Measurements from ENCODE around the gene FAM111A.

DNA sequence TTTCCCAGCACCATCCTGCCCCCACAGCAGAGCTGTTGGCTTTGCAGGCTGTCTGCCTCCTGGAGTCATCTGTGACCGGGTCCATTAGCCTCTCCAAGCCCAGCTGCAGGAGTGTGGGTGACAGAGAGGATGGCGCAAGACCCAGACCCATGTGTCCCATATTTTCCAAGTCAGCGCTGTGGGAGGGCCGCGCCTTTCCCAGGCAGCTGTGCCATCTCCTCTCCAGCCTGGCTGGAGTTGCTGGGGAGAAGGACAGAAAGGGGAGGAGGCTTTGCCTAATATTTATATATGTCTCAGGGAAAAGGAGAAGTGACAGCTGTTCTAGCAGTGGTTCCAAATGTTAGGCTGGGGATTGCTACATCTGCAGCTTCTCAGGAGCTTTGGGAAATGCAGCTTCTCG, 44.9 kb downstream of the FAM111A start:
- TF ChIP-seq RFX5 (IDR thresholded peaks at IDR 0.05; ENCODE audit: low read length) (no peak), FOXM1 (IDR thresholded peaks at IDR 0.05; ENCODE audit: low read depth) (no peak), CTCF (IDR thresholded peaks at IDR 0.05) (no peak), SIN3A (IDR thresholded peaks at IDR 0.05; ENCODE audit: borderline replicate concordance, low read depth, low read length) (no peak), MAX (IDR thresholded peaks at IDR 0.05; ENCODE audit: low read depth) (no peak), RAD21 (IDR thresholded peaks at IDR 0.05; ENCODE audit: low read length) (no peak), EZH2phosphoT487 (IDR thresholded peaks at IDR 0.05; ENCODE audit: borderline replicate concordance, low read depth) (no peak), ELF1 (IDR thresholded peaks at IDR 0.05) (no peak)
- TF ChIP-seq, protein P1, sequence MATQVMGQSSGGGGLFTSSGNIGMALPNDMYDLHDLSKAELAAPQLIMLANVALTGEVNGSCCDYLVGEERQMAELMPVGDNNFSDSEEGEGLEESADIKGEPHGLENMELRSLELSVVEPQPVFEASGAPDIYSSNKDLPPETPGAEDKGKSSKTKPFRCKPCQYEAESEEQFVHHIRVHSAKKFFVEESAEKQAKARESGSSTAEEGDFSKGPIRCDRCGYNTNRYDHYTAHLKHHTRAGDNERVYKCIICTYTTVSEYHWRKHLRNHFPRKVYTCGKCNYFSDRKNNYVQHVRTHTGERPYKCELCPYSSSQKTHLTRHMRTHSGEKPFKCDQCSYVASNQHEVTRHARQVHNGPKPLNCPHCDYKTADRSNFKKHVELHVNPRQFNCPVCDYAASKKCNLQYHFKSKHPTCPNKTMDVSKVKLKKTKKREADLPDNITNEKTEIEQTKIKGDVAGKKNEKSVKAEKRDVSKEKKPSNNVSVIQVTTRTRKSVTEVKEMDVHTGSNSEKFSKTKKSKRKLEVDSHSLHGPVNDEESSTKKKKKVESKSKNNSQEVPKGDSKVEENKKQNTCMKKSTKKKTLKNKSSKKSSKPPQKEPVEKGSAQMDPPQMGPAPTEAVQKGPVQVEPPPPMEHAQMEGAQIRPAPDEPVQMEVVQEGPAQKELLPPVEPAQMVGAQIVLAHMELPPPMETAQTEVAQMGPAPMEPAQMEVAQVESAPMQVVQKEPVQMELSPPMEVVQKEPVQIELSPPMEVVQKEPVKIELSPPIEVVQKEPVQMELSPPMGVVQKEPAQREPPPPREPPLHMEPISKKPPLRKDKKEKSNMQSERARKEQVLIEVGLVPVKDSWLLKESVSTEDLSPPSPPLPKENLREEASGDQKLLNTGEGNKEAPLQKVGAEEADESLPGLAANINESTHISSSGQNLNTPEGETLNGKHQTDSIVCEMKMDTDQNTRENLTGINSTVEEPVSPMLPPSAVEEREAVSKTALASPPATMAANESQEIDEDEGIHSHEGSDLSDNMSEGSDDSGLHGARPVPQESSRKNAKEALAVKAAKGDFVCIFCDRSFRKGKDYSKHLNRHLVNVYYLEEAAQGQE (IDR thresholded peaks at IDR 0.05; ENCODE audit: low read depth, low read length) = no peak
